Measurements from ENCODE around the gene KMO.

The KMO gene

DNA sequence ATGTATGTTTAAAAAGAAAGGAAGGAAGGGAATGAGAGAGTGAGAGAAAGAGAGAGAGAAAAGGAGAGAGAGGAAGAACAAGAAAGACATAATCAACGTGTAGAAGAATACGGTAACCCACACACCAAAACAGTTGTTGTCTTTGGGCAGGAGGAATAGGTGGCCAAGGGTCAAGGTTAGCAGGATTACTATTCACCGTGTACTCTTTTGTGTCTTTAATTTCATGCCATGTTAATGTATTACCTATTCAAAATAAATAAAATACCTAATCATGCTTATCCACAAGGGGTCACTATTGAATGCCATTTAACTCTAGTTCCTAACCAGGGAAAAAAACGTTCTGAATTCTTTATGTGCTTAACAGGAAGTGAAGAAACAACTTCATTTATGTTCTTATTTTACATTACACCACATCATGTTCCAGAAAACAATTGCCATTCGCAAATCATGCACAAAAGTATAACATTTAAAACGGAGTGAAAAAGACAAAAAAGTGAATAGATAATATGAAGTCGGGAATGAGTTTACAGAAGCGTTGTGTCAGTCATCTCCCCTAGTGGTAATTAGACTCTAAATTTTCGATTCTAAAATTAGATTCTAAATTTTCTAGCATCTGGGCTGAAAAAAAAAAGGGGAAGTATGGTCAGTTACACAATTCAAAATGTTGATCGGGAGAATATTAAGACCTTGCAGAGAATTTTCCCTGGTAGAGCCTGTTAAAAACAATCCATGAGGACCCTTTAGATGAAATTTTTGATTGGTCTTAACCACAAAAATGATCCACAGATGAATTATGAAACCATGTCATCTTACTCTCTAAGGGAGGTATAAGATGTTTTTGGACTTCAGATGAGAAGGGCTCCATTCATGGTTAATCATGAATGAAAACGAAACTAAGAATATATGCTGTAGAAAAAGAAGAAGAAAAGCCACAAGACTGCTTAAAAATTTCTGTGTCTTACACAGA, 700 bp upstream of the KMO start:
- H3K4me3 ChIP-seq (ENCODE audit: low read depth, low read length) = peak overlapping the region; percentile 88
- peak; percentile 85 for DNase-seq (ENCODE audit: low read depth)
- TF ChIP-seq MYC (IDR thresholded peaks at IDR 0.05; ENCODE audit: low read depth, low read length) (no peak), POLR2A (IDR thresholded peaks at IDR 0.05; ENCODE audit: extremely low read depth, insufficient read length) (no peak)
- TF ChIP-seq, protein P1, sequence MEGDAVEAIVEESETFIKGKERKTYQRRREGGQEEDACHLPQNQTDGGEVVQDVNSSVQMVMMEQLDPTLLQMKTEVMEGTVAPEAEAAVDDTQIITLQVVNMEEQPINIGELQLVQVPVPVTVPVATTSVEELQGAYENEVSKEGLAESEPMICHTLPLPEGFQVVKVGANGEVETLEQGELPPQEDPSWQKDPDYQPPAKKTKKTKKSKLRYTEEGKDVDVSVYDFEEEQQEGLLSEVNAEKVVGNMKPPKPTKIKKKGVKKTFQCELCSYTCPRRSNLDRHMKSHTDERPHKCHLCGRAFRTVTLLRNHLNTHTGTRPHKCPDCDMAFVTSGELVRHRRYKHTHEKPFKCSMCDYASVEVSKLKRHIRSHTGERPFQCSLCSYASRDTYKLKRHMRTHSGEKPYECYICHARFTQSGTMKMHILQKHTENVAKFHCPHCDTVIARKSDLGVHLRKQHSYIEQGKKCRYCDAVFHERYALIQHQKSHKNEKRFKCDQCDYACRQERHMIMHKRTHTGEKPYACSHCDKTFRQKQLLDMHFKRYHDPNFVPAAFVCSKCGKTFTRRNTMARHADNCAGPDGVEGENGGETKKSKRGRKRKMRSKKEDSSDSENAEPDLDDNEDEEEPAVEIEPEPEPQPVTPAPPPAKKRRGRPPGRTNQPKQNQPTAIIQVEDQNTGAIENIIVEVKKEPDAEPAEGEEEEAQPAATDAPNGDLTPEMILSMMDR (IDR thresholded peaks at IDR 0.05; ENCODE audit: low read depth, low read length) = no peak
- TF ChIP-seq, protein P2, sequence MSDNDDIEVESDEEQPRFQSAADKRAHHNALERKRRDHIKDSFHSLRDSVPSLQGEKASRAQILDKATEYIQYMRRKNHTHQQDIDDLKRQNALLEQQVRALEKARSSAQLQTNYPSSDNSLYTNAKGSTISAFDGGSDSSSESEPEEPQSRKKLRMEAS (IDR thresholded peaks at IDR 0.05; ENCODE audit: low read depth, low read length) = no peak

DNA sequence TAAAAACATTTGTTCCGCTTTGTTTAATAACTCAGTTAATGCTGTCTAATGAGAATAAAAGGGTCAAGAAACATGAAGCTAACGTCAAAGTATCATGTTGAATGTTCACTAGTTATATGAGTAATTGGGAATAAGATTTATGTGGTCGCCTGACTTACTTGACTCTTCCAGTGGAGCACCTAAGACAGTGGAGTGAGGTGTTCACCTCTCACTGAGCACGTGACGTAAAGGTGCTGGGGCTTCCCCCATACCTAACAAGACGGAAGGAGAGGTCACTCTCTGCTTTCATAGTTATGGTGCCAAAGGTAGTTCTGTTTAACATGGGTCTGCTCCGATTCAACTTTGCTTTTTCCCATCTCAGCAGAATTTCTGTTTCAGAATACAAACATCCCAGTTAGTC, 686 bp downstream of the KMO start:
- no peak for TF ChIP-seq POLR2A (IDR thresholded peaks at IDR 0.05; ENCODE audit: extremely low read depth, insufficient read length)
- TF ChIP-seq, protein P2 (IDR thresholded peaks at IDR 0.05; ENCODE audit: low read depth, low read length) = no peak
- TF ChIP-seq, protein P1 (IDR thresholded peaks at IDR 0.05; ENCODE audit: low read depth, low read length) = no peak
- TF ChIP-seq MYC (IDR thresholded peaks at IDR 0.05; ENCODE audit: low read depth, low read length) = no peak
- H3K4me3 ChIP-seq (ENCODE audit: low read depth, low read length) = peak overlapping the region; percentile 88
- no peak for DNase-seq (ENCODE audit: low read depth)

DNA sequence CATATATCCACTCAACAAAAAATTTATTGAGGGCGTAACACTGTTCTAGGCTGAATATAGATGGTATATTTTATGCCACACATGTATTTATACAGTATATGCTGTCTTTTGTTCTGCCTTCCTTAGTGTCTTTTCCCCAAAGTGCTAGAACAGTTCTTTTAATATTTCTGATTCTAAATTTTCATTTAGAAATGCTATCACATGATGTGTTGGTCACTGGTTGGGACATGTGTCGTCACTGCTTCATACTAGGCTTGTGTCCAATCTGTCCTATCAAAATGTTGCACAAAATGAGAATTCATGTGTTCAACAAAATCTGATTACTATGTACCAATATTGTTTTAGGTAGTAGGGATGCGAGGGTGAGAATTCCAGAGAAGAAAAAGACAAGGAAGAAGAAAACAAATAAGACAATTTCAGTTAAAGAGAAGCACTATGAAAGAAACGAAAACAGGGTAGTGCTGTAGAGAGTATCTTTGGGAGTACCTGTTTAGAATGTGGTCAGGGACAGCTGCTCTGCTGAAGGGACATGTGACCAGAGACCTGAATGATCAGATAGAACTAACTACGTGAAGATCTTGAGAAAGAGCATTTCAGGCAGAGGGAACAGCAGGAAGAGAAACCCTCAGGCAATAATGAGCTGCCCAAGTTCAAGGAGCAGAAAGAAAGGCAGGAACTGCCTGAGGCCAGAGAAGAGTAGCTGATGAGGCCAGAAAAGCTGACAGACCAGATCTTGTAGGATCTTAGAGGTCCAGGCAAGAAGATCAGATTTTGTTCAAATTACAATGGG, 1.3 kb downstream of the KMO start:
- TF ChIP-seq, protein P1 (IDR thresholded peaks at IDR 0.05; ENCODE audit: low read depth, low read length) = no peak
- no peak for TF ChIP-seq MYC (IDR thresholded peaks at IDR 0.05; ENCODE audit: low read depth, low read length)
- TF ChIP-seq POLR2A (IDR thresholded peaks at IDR 0.05; ENCODE audit: extremely low read depth, insufficient read length) = no peak
- TF ChIP-seq, protein P2 (IDR thresholded peaks at IDR 0.05; ENCODE audit: low read depth, low read length) = no peak
- H3K4me3 ChIP-seq (ENCODE audit: low read depth, low read length) = peak overlapping the region; percentile 88
- peak; percentile 38 for DNase-seq (ENCODE audit: low read depth)

DNA sequence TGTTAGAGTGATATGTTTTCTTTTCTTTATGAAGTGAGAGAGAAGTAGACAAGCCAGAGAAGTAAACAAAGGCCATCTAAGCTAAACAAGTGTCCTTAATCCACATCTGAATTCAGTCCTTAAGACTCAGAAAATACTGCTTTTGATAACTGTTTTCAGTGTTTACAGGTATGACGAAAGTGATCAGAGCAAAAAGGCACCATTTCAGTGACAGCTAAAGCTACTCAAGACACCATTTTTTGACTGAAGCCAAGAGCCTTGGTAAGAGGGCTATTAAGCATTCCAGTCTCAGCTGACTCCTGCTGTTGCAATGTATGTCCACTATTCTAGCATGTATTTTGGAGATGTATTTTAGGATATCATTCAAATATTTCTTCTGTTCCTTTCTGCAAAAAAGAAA, 4.1 kb downstream of the KMO start:
- no peak overlapping the region for H3K4me3 ChIP-seq (ENCODE audit: low read depth, low read length)
- DNase-seq (ENCODE audit: low read depth) = no peak
- TF ChIP-seq MYC (IDR thresholded peaks at IDR 0.05; ENCODE audit: low read depth, low read length) = no peak
- TF ChIP-seq, protein P2 (IDR thresholded peaks at IDR 0.05; ENCODE audit: low read depth, low read length) = no peak

DNA sequence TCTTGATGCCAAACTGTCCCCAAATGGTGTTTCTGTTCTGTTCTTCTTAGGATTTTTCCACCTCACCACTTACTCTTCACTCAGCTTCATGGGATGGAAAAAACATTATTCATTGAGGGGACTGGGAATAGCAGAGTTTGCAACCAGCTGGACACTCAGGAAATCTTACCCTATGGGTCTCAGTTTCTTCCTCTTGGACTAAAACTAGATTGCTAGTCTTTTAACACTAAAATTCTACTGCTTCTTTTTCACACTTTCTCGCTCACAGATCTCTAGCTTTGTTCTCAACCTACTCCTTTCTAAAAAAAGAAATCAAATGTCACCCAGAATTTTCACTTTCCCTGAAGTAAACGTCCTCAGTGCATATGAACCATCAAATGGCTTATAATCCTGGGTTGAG, 4.8 kb downstream of the KMO start:
- no peak overlapping the region for H3K4me3 ChIP-seq (ENCODE audit: low read depth, low read length)
- TF ChIP-seq POLR2A (IDR thresholded peaks at IDR 0.05; ENCODE audit: extremely low read depth, insufficient read length) (no peak), MYC (IDR thresholded peaks at IDR 0.05; ENCODE audit: low read depth, low read length) (no peak)
- TF ChIP-seq, protein P1 (IDR thresholded peaks at IDR 0.05; ENCODE audit: low read depth, low read length) = no peak
- TF ChIP-seq, protein P2 (IDR thresholded peaks at IDR 0.05; ENCODE audit: low read depth, low read length) = no peak
- DNase-seq (ENCODE audit: low read depth) = no peak

All from NB4 (cell line).